Measurements from ENCODE around the gene PTGFRN.

The PTGFRN gene

DNA sequence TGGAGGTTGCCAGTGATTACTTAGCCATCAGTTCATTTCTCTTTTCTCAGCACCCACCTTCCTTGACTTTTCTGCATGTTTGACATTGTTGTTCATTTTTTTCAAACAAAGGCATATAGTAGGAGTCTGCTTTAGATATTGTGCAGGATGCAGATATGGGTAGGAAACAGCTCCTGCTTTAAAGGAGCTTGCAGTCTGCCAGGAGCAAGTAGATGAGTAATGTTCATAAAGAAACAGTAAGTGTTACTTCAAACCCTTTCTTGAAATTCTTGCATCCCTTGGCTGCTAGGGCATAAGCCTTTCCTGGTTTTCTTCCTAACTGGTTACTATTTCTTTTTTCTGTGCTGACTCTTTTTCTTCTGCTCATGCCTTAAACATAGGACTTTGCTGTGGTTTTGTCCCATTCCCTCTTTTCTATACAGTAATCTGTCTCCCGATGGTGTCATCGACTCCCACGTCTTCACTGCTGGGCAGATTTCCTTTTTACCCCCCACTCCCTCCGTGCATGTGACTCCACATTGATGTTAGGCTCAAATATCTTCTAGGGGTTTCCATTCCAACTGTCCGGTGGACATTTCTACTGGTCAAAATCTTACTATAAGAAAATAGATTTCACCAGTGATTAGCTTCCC lies 20.4 kb downstream of the PTGFRN start:
- Histone ChIP-seq H3K79me2 (ENCODE audit: low read length) (no peaks in the 10 kb centered on the region), H3K4me1 (ENCODE audit: low read length) (no peaks in the 10 kb centered on the region), H3K9ac (ENCODE audit: low read length) (no peak overlapping the region), H3K27me3 (replicated peaks; ENCODE audit: insufficient read depth, low read length) (no peaks in the 10 kb centered on the region), H3K9me2 (replicated peaks; ENCODE audit: insufficient read depth, low read length) (no peaks in the 10 kb centered on the region), H4K20me1 (ENCODE audit: insufficient read depth, low read length) (no peaks in the 10 kb centered on the region), H3K27ac (ENCODE audit: low read length) (no peak overlapping the region), H3K9me3 (replicated peaks; ENCODE audit: insufficient read depth, low read length) (no peaks in the 10 kb centered on the region), H3K36me3 (replicated peaks; ENCODE audit: insufficient read depth, low read length) (no peaks in the 10 kb centered on the region), H2AFZ (ENCODE audit: low read length) (no peak overlapping the region), H3K4me2 (ENCODE audit: low read depth, low read length) (no peak overlapping the region), H3F3A (ENCODE audit: insufficient read depth, low read length) (no peaks in the 10 kb centered on the region), H3K4me3 (ENCODE audit: low read length) (no peak overlapping the region)
- no peak for TF ChIP-seq EZH2phosphoT487 (IDR thresholded peaks at IDR 0.05; ENCODE audit: low read length)
- TF ChIP-seq, protein P1, sequence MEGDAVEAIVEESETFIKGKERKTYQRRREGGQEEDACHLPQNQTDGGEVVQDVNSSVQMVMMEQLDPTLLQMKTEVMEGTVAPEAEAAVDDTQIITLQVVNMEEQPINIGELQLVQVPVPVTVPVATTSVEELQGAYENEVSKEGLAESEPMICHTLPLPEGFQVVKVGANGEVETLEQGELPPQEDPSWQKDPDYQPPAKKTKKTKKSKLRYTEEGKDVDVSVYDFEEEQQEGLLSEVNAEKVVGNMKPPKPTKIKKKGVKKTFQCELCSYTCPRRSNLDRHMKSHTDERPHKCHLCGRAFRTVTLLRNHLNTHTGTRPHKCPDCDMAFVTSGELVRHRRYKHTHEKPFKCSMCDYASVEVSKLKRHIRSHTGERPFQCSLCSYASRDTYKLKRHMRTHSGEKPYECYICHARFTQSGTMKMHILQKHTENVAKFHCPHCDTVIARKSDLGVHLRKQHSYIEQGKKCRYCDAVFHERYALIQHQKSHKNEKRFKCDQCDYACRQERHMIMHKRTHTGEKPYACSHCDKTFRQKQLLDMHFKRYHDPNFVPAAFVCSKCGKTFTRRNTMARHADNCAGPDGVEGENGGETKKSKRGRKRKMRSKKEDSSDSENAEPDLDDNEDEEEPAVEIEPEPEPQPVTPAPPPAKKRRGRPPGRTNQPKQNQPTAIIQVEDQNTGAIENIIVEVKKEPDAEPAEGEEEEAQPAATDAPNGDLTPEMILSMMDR (IDR thresholded peaks at IDR 0.05; ENCODE audit: low read length), result no peak
- no peak for TF ChIP-seq EZH2 (optimal IDR thresholded peaks at IDR 0.05; ENCODE audit: low read depth, low read length)
- DNase-seq, result no peak

DNA sequence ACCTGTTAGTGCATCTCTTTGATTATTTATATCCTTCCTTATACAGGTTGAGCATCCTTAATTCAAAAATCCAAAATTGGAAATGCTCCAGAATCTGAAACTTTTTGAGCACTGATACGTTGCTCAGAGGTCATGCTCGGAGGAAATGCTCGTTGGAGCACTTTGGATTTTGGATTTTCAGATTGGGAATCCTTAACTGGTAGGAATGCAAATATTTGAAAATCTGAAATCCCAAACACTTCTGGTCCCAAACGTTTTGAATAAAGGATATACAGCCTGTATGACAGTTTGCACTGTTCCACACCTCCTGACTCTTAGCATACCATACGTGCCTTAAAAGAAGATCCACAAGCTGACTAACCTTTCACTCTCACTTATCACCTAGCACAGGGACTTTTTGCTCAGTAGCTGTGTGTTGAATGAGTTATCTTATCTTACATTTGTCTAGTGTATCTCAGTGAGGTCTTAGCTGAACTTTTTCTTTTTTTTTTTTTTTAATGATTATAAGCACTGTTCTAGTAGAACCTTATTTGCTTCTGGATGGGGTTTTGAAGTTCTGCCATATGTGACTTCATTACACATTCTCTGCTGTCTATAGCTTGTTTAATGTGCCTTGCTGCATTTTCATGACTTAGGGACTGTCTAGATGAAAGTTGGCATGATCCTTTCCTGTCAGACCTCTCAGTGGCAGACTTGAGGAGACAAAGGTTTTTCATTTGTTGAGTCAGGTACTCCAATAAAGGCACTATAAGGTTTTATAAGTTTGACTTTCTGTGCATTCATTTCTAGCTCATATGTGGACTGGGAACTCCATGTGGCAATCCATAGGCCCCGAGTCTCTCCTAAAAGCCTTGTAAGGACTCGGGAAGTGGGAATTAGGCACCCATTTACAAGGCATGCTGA lies 21.6 kb downstream of the PTGFRN start:
- Histone ChIP-seq H3K4me1 (ENCODE audit: low read length) (no peaks in the 10 kb centered on the region), H3K27me3 (replicated peaks; ENCODE audit: insufficient read depth, low read length) (no peaks in the 10 kb centered on the region), H3K79me2 (ENCODE audit: low read length) (no peaks in the 10 kb centered on the region), H4K20me1 (ENCODE audit: insufficient read depth, low read length) (no peaks in the 10 kb centered on the region), H3K9me3 (replicated peaks; ENCODE audit: insufficient read depth, low read length) (no peaks in the 10 kb centered on the region), H3K36me3 (replicated peaks; ENCODE audit: insufficient read depth, low read length) (no peaks in the 10 kb centered on the region), H3K9me2 (replicated peaks; ENCODE audit: insufficient read depth, low read length) (no peaks in the 10 kb centered on the region), H3K4me2 (ENCODE audit: low read depth, low read length) (no peak overlapping the region), H3K9ac (ENCODE audit: low read length) (no peak overlapping the region), H3K4me3 (ENCODE audit: low read length) (no peak overlapping the region), H3F3A (ENCODE audit: insufficient read depth, low read length) (no peaks in the 10 kb centered on the region), H2AFZ (ENCODE audit: low read length) (no peak overlapping the region), H3K27ac (ENCODE audit: low read length) (no peak overlapping the region)
- TF ChIP-seq EZH2 (optimal IDR thresholded peaks at IDR 0.05; ENCODE audit: low read depth, low read length) (no peak), EZH2phosphoT487 (IDR thresholded peaks at IDR 0.05; ENCODE audit: low read length) (no peak)
- TF ChIP-seq, protein P1 (IDR thresholded peaks at IDR 0.05; ENCODE audit: low read length), result no peak
- DNase-seq, result no peak

DNA sequence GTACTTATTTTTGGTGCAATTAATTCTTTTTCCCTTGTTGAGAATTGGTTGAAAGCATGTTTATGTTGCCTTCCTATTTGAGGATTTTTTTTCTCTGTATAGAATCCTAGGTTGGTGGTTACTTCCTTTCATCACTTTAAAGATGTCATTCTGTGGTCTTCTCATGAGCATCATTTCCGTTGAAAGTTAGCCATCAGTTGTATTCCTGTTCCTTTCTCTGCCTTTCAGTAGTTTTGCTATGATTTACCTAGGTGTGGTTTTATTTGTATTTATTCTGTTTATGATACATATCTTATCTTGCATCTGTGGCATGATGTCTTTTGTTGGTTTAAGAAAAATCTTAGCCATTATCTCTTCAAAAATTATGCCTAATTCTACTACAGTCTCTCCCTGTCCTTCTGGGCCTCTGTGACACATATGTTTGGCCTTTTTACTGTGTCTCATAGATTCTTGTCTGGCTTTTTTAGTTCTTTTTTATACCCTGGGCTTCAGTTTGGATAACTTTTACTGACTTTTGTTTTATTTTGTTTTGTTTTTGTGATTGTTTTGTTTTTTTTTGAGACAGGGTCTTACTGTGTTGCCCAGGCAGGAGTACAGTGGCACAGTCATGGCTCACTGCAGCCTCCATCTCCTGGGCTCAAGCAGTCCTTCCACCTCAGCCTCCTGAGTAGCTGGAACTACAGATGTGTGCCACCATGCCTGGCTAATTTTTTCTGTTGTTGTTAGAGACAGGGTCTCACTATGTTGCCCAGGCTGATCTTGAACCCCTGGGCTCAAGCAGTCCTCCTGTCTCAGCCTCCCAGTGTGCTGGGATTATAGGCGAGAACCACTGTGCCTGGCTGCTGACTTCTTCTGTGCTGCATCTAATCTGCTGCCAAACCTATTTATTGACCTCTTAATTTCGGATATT lies 24.1 kb downstream of the PTGFRN start:
- H2AFZ ChIP-seq (ENCODE audit: low read length), result no peak overlapping the region
- H3K4me2 ChIP-seq (ENCODE audit: low read depth, low read length), result no peak overlapping the region
- no peaks in the 10 kb centered on the region for H3K4me1 ChIP-seq (ENCODE audit: low read length)
- TF ChIP-seq EZH2phosphoT487 (IDR thresholded peaks at IDR 0.05; ENCODE audit: low read length) (no peak), EZH2 (optimal IDR thresholded peaks at IDR 0.05; ENCODE audit: low read depth, low read length) (no peak)
- TF ChIP-seq, protein P1 (IDR thresholded peaks at IDR 0.05; ENCODE audit: low read length), result no peak
- H3K27me3 ChIP-seq (replicated peaks; ENCODE audit: insufficient read depth, low read length), result no peaks in the 10 kb centered on the region
- H3K9me2 ChIP-seq (replicated peaks; ENCODE audit: insufficient read depth, low read length), result no peaks in the 10 kb centered on the region
- no peak overlapping the region for H3K27ac ChIP-seq (ENCODE audit: low read length)
- no peaks in the 10 kb centered on the region for H3F3A ChIP-seq (ENCODE audit: insufficient read depth, low read length)
- no peaks in the 10 kb centered on the region for H4K20me1 ChIP-seq (ENCODE audit: insufficient read depth, low read length)
- no peaks in the 10 kb centered on the region for H3K9me3 ChIP-seq (replicated peaks; ENCODE audit: insufficient read depth, low read length)
- no peaks in the 10 kb centered on the region for H3K36me3 ChIP-seq (replicated peaks; ENCODE audit: insufficient read depth, low read length)
- DNase-seq, result no peak
- no peaks in the 10 kb centered on the region for H3K79me2 ChIP-seq (ENCODE audit: low read length)
- no peak overlapping the region for H3K4me3 ChIP-seq (ENCODE audit: low read length)
- H3K9ac ChIP-seq (ENCODE audit: low read length), result no peak overlapping the region
